ENCODE measurements around the gene NPDC1. TPM values are rescaled to one million over a fixed set of nuclear protein-coding genes. Genes with fewer than 3 reads are reported as not detected.

The NPDC1 gene
- total and polyA plus RNA-seq, 2 of the 8 experiments (the other 6 are each of a cell fraction or from before 2014, with no cell fraction given): 26.2 to 44.1 TPM

- TF ChIP-seq SP2 (IDR thresholded peaks at IDR 0.05; ENCODE audit: low read length) (no peak), YY1 (IDR thresholded peaks at IDR 0.05; ENCODE audit: low read depth, low read length) (no peak), RBBP5 (IDR thresholded peaks at IDR 0.05; ENCODE audit: borderline replicate concordance, low read depth, low read length) (no peak), ASH2L (IDR thresholded peaks at IDR 0.05; ENCODE audit: low read length) (no peak), HDAC6 (IDR thresholded peaks at IDR 0.05; ENCODE audit: low read depth, low read length) (no peak), KDM4A (IDR thresholded peaks at IDR 0.05; ENCODE audit: low read depth, low read length, severe bottlenecking) (no peak)
These were observed 7.1 kb downstream of the NPDC1 start (continued) for GRCh38 chr9:137038916-137039315.
